ENCODE results near the gene ATP2A3.

DNA sequence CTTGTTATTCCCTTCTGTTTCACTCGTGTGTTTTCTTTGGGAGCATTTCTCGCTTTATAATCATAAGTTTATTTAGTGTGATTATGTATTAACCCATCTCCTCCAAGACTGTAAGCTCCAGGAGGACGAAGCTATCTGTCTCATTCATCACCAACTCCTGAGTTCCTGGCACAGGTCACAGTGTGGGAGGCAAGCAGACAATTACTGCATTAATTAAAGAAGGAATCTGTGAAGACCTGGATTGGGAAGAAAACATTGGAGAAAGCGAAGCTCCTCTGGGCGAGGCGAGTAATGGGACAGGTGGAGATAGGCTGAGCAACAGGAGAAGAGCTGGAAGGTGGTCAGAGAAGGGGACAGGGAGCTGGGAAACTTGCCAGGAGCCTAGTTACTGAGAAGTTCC is 63.6 kb downstream of the ATP2A3 start:
- TF ChIP-seq, protein P1, sequence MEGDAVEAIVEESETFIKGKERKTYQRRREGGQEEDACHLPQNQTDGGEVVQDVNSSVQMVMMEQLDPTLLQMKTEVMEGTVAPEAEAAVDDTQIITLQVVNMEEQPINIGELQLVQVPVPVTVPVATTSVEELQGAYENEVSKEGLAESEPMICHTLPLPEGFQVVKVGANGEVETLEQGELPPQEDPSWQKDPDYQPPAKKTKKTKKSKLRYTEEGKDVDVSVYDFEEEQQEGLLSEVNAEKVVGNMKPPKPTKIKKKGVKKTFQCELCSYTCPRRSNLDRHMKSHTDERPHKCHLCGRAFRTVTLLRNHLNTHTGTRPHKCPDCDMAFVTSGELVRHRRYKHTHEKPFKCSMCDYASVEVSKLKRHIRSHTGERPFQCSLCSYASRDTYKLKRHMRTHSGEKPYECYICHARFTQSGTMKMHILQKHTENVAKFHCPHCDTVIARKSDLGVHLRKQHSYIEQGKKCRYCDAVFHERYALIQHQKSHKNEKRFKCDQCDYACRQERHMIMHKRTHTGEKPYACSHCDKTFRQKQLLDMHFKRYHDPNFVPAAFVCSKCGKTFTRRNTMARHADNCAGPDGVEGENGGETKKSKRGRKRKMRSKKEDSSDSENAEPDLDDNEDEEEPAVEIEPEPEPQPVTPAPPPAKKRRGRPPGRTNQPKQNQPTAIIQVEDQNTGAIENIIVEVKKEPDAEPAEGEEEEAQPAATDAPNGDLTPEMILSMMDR (IDR thresholded peaks at IDR 0.05; ENCODE audit: insufficient read depth, low read depth, low read length) = no peak
- no peak for TF ChIP-seq EZH2 (IDR thresholded peaks at IDR 0.05; ENCODE audit: insufficient read depth, low read length)

Data from astrocyte (in vitro differentiated cells and primary cell).